ENCODE data around the gene NUP62. TPM values are rescaled to one million over a fixed set of nuclear protein-coding genes. Genes with fewer than 3 reads are reported as not detected.
A peak's percentile ranks its signal among the peaks of the same experiment; 100 is the strongest.
"Not testable (repeated sequence)": the region's sequence is repeated elsewhere in the genome, so short reads cannot be mapped to it uniquely, and the experiment has no call there.

NUP62 gene
- total RNA-seq, 2 experiments from 2014 or later = 113 to 114 TPM

- DNase-seq = no peak
- ChIA-PET CTCF (no interaction called here), POLR2A (interaction anchor here (0.8 to 3.9 kb wide), 13 partner anchors 11 to 873 kb away, joined by 3 to 43 read pairs (median 8); partner anchors contain the start of genes AKT1S1, IL4I1, PNKP and TBC1D17)
- Mint-ChIP-seq H3K4me1 (peaks cover 64% of the 10 kb centered on the region), H3K9me3 (peaks cover 2% of the 10 kb centered on the region), H3K36me3 (ENCODE audit: low read depth) (peaks cover 56% of the 10 kb centered on the region), H3K27me3 (no peaks in the 10 kb centered on the region), H3K4me3 (peak overlapping the region; percentile 95), H3K27ac (peak overlapping the region; percentile 10)
Measured at GRCh38 chr19:49930483-49931011, 1.2 kb upstream of the NUP62 start.

- Mint-ChIP-seq H3K27ac (peak overlapping the region; percentile 97), H3K4me1 (peaks cover 68% of the 10 kb centered on the region), H3K4me3 (peak overlapping the region; percentile 95)
Measured at GRCh38 chr19:49929611-49930482, 543 bp upstream of the NUP62 start.

GRCh38 chr19:49927526-49928264, 1.6 kb downstream of the NUP62 start:
- ChIA-PET CTCF (interaction anchor here (0.7 to 1.2 kb wide), 4 partner anchors 8 to 98 kb away, joined by 3 to 4 read pairs (median 3); partner anchors contain the start of gene ZNF473), POLR2A (interaction anchor here (0.6 to 3.9 kb wide), 15 partner anchors 8 to 878 kb away, joined by 3 to 43 read pairs (median 4); partner anchors contain the start of genes AKT1S1, FUZ, IL4I1 and PTOV1)
- H3K36me3 Mint-ChIP-seq (ENCODE audit: low read depth) = peaks cover 74% of the 10 kb centered on the region
- H3K27ac Mint-ChIP-seq = peak overlapping the region; percentile 97
- H3K27me3 Mint-ChIP-seq = no peaks in the 10 kb centered on the region
- H3K4me3 Mint-ChIP-seq = peak overlapping the region; percentile 95
- peaks cover 2% of the 10 kb centered on the region for H3K9me3 Mint-ChIP-seq
- H3K4me1 Mint-ChIP-seq = peaks cover 75% of the 10 kb centered on the region
- no peak for DNase-seq

More at GRCh38 chr19:49929611-49930482, 543 bp upstream of the NUP62 start:
- ChIA-PET POLR2A (interaction anchor here (0.8 to 3.9 kb wide), 24 partner anchors 8 to 1774 kb away, joined by 3 to 43 read pairs (median 4); partner anchors contain the start of genes AKT1S1, FUZ, IL4I1 and PNKP), CTCF (interaction anchor here (0.7 kb wide), 2 partner anchors 12 to 119 kb away, joined by 3 read pairs; no protein-coding TSS in a partner anchor)
- DNase-seq = peak; percentile 95
- H3K36me3 Mint-ChIP-seq (ENCODE audit: low read depth) = peaks cover 61% of the 10 kb centered on the region
- no peaks in the 10 kb centered on the region for H3K27me3 Mint-ChIP-seq
- H3K9me3 Mint-ChIP-seq = peaks cover 2% of the 10 kb centered on the region

- no peak overlapping the region for H3K4me3 Mint-ChIP-seq
- H3K27ac Mint-ChIP-seq = no peak overlapping the region
Measured at GRCh38 chr19:49926515-49926914, 2.8 kb downstream of the NUP62 start.

GRCh38 chr19:49925486-49925885, 3.8 kb downstream of the NUP62 start:
- Mint-ChIP-seq H3K4me3 (no peak overlapping the region), H3K9me3 (no peaks in the 10 kb centered on the region), H3K27ac (no peak overlapping the region), H3K4me1 (peaks cover 74% of the 10 kb centered on the region), H3K36me3 (ENCODE audit: low read depth) (peaks cover 77% of the 10 kb centered on the region), H3K27me3 (no peaks in the 10 kb centered on the region)
- DNase-seq = no peak
- POLR2A ChIA-PET = no interaction called here
- CTCF ChIA-PET = no interaction called here

More at GRCh38 chr19:49926515-49926914, 2.8 kb downstream of the NUP62 start:
- Mint-ChIP-seq H3K36me3 (ENCODE audit: low read depth) (peaks cover 76% of the 10 kb centered on the region), H3K27me3 (no peaks in the 10 kb centered on the region), H3K4me1 (peaks cover 74% of the 10 kb centered on the region), H3K9me3 (no peaks in the 10 kb centered on the region)
- DNase-seq = no peak
- ChIA-PET CTCF (no interaction called here), POLR2A (interaction anchor here (2.3 to 3.9 kb wide), 4 partner anchors 7 to 76 kb away, joined by 5 to 39 read pairs (median 25); partner anchors contain the start of genes AKT1S1, PTOV1 and TBC1D17)

GRCh38 chr19:49924881-49925210, 4.5 kb downstream of the NUP62 start:
- H3K27ac Mint-ChIP-seq, H3K4me3 Mint-ChIP-seq, H3K9me3 Mint-ChIP-seq, CTCF ChIA-PET, POLR2A ChIA-PET, DNase-seq, H3K27me3 Mint-ChIP-seq: not testable (repeated sequence)
- Mint-ChIP-seq H3K36me3 (ENCODE audit: low read depth) (peaks cover 74% of the 10 kb centered on the region), H3K4me1 (peaks cover 70% of the 10 kb centered on the region)

GRCh38 chr19:49924004-49924880, 5.1 kb downstream of the NUP62 start:
- Mint-ChIP-seq H3K36me3 (ENCODE audit: low read depth) (peaks cover 72% of the 10 kb centered on the region), H3K4me1 (peaks cover 68% of the 10 kb centered on the region), H3K27me3 (no peaks in the 10 kb centered on the region), H3K4me3 (no peak overlapping the region), H3K9me3 (no peaks in the 10 kb centered on the region), H3K27ac (peak overlapping the region; percentile 21)
- DNase-seq = no peak
- ChIA-PET CTCF (no interaction called here), POLR2A (no interaction called here)

GRCh38 chr19:49923055-49924003, 6.0 kb downstream of the NUP62 start:
- H3K27ac Mint-ChIP-seq = peak overlapping the region; percentile 38
- H3K4me1 Mint-ChIP-seq = peaks cover 64% of the 10 kb centered on the region
- H3K36me3 Mint-ChIP-seq (ENCODE audit: low read depth) = peaks cover 69% of the 10 kb centered on the region
- POLR2A ChIA-PET = no interaction called here
- DNase-seq = no peak
- H3K4me3 Mint-ChIP-seq = no peak overlapping the region
- CTCF ChIA-PET = no interaction called here
- H3K27me3 Mint-ChIP-seq = no peaks in the 10 kb centered on the region
- no peaks in the 10 kb centered on the region for H3K9me3 Mint-ChIP-seq

- Mint-ChIP-seq H3K4me1 (peaks cover 57% of the 10 kb centered on the region), H3K4me3 (no peak overlapping the region), H3K27me3 (no peaks in the 10 kb centered on the region), H3K36me3 (ENCODE audit: low read depth) (peaks cover 70% of the 10 kb centered on the region), H3K9me3 (no peaks in the 10 kb centered on the region), H3K27ac (no peak overlapping the region)
- DNase-seq = no peak
- ChIA-PET CTCF (no interaction called here), POLR2A (interaction anchor here (4.1 kb wide), 1 partner anchor 7 kb away, joined by 27 read pairs; the partner anchor contains the start of genes ATF5 and NUP62)
Measured at GRCh38 chr19:49921871-49922795, 7.2 kb downstream of the NUP62 start.

- peaks cover 51% of the 10 kb centered on the region for H3K4me1 Mint-ChIP-seq
- ChIA-PET POLR2A (interaction anchor here (1.0 to 4.1 kb wide), 2 partner anchors 8 to 21 kb away, joined by 3 to 27 read pairs; partner anchors contain the start of genes ATF5 and NUP62), CTCF (interaction anchor here (0.5 kb wide), 1 partner anchor 21 kb away, joined by 3 read pairs; no protein-coding TSS in a partner anchor)
- H3K27ac Mint-ChIP-seq = peak overlapping the region; percentile 52
- no peak for DNase-seq
- peaks cover 71% of the 10 kb centered on the region for H3K36me3 Mint-ChIP-seq (ENCODE audit: low read depth)
- no peak overlapping the region for H3K4me3 Mint-ChIP-seq
- no peaks in the 10 kb centered on the region for H3K9me3 Mint-ChIP-seq
- H3K27me3 Mint-ChIP-seq = no peaks in the 10 kb centered on the region
Measured at GRCh38 chr19:49920624-49921363, 8.5 kb downstream of the NUP62 start.

Measured in activated CD4-positive, alpha-beta memory T cell treated with anti-CD3 and anti-CD28 coated beads, Interleukin-2, amount 10 ng/mL, durations not matched to agents 7 days and 5 days (primary cell).